Sigmoid colon (tissue), 4 donors: ENCODE measurements around the gene RPTN.

Experiments
- EP300 ChIP-seq, 4 donors: sonication (generic); formaldehyde crosslinking; IDR thresholded peaks; one replicate each; pipeline ENCODE4 v1.6.1; 2017; ENCODE audit warnings: antibody characterized with exemption in 4 of 4
- POLR2A ChIP-seq, 2 donors: fragments of 450-650 bp; IDR thresholded peaks; one replicate each; pipeline ENCODE4 v1.6.1; 2016; ENCODE audit warnings: antibody characterized with exemption in 2 of 2, mild to moderate bottlenecking in 2 of 2, moderate library complexity in 2 of 2
- POLR2AphosphoS5 ChIP-seq, 4 donors: sonication (generic); formaldehyde crosslinking; IDR thresholded peaks; one replicate each; pipeline ENCODE4 v1.6.1; 2017; ENCODE audit warnings: antibody characterized with exemption in 4 of 4
- TF ChIP-seq, protein P1 (sequence below), 4 experiments: fragments of 450-650 bp in 3 of 4; fragments of 200-600 bp in 1 of 4; IDR thresholded peaks; one replicate each; pipeline ENCODE4 v1.5.1; 2016 to 2019; ENCODE audit warnings: antibody characterized with exemption in 4 of 4, mild to moderate bottlenecking in 3 of 4, moderate library complexity in 2 of 4

DNA sequence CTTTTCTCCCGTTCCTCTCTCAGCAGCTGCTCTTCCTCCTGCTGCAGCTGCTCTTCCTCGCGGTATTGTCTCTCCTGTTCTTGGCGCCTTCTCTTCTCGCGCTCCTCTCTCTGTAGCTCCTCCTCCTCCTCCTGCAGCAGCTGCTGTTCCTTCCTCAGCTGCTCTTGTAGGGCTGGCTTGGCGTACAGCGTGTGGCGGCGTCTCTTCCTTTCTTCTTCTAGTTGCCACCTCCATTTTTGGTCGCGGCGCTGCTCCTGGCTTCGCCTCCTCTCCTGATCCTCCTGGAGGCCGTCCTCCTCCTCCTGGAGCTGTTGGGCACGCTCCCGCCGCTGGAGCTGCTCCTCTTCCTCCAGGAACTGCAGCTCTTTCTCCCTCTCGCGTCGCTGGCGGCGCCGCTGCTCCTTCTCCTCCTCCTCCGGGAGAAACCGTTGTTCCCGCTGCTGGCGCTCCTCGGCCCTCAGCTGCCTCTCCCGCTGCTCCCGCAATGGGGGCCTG is 48.6 kb downstream of the RPTN start:
- TF ChIP-seq, protein P1, sequence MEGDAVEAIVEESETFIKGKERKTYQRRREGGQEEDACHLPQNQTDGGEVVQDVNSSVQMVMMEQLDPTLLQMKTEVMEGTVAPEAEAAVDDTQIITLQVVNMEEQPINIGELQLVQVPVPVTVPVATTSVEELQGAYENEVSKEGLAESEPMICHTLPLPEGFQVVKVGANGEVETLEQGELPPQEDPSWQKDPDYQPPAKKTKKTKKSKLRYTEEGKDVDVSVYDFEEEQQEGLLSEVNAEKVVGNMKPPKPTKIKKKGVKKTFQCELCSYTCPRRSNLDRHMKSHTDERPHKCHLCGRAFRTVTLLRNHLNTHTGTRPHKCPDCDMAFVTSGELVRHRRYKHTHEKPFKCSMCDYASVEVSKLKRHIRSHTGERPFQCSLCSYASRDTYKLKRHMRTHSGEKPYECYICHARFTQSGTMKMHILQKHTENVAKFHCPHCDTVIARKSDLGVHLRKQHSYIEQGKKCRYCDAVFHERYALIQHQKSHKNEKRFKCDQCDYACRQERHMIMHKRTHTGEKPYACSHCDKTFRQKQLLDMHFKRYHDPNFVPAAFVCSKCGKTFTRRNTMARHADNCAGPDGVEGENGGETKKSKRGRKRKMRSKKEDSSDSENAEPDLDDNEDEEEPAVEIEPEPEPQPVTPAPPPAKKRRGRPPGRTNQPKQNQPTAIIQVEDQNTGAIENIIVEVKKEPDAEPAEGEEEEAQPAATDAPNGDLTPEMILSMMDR (IDR thresholded peaks at IDR 0.05): no peak
- TF ChIP-seq POLR2A (IDR thresholded peaks at IDR 0.05) (no peak), POLR2AphosphoS5 (IDR thresholded peaks at IDR 0.05) (no peak), EP300 (IDR thresholded peaks at IDR 0.05) (no peak)
